Hepatocyte (in vitro differentiated cells): ENCODE measurements around the gene IPO5. TPM values are rescaled to one million over a fixed set of nuclear protein-coding genes. Genes with fewer than 3 reads are reported as not detected.

ENCODE experiments used
- DNase-seq: peaks from one replicate; pipeline ENCODE4 v3.0.0-alpha.2; 2016; ENCODE audit warnings: low spot score
- H2AFZ ChIP-seq: fragments of 200-600 bp; sonication (generic); 2 replicates; pipeline ENCODE4 v1.6.0; 2016; ENCODE audit warnings: antibody characterized with exemption, mild to moderate bottlenecking
- H3K27ac ChIP-seq: fragments of 200-600 bp; sonication (generic); 2 replicates; pipeline ENCODE4 v1.5.1; 2016; ENCODE audit warnings: mild to moderate bottlenecking
- H3K27me3 ChIP-seq: fragments of 200-600 bp; sonication (generic); 2 replicates; pipeline ENCODE4 v1.6.1; 2016
- H3K36me3 ChIP-seq: fragments of 200-600 bp; sonication (generic); replicated peaks from 2 replicates; pipeline ENCODE4 v1.5.1; 2016; ENCODE audit warnings: low read depth; ENCODE audit not compliant: insufficient read depth
- H3K4me1 ChIP-seq: fragments of 200-600 bp; sonication (generic); 2 replicates; pipeline ENCODE4 v1.5.1; 2016; ENCODE audit warnings: mild to moderate bottlenecking, moderate library complexity; ENCODE audit not compliant: insufficient read depth
- H3K4me2 ChIP-seq: fragments of 200-600 bp; sonication (generic); 2 replicates; pipeline ENCODE4 v1.6.0; 2016
- H3K4me3 ChIP-seq: fragments of 200-600 bp; sonication (generic); 2 replicates; pipeline ENCODE4 v1.5.1; 2016; ENCODE audit warnings: mild to moderate bottlenecking
- H3K79me2 ChIP-seq: fragments of 200-600 bp; sonication (generic); 2 replicates; pipeline ENCODE4 v1.6.0; 2017; ENCODE audit warnings: mild to moderate bottlenecking
- H3K9me2 ChIP-seq: fragments of 200-600 bp; sonication (generic); replicated peaks from 2 replicates; pipeline ENCODE4 v1.6.0; 2017; ENCODE audit warnings: mild to moderate bottlenecking; ENCODE audit not compliant: insufficient read depth
- H3K9me3 ChIP-seq: fragments of 200-600 bp; sonication (generic); 2 replicates; pipeline ENCODE4 v1.5.1; 2016; ENCODE audit warnings: low read depth, mild to moderate bottlenecking
- H4K20me1 ChIP-seq: fragments of 200-600 bp; sonication (generic); 2 replicates; pipeline ENCODE4 v1.6.0; 2016; ENCODE audit warnings: mild to moderate bottlenecking; ENCODE audit not compliant: insufficient read depth, poor library complexity, severe bottlenecking
- CTCF ChIP-seq: fragments of 200-600 bp; sonication (generic); IDR thresholded peaks from 2 replicates; pipeline ENCODE4 v1.5.1; 2016; ENCODE audit warnings: antibody characterized with exemption, mild to moderate bottlenecking; ENCODE audit not compliant: poor library complexity
- EZH2 ChIP-seq: fragments of 200-600 bp; sonication (generic); IDR thresholded peaks from 2 replicates; pipeline ENCODE4 v1.6.1; 2016; ENCODE audit warnings: antibody characterized with exemption, mild to moderate bottlenecking, borderline replicate concordance
- EZH2phosphoT487 ChIP-seq: fragments of 200-600 bp; sonication (generic); IDR thresholded peaks from one replicate; pipeline ENCODE4 v1.6.1; 2018; ENCODE audit warnings: antibody characterized with exemption, mild to moderate bottlenecking, low read depth, moderate library complexity; ENCODE audit not compliant: unreplicated experiment, severe bottlenecking
- WGBS: methylation state at CpG from one replicate; pipeline ENCODE4 v1.1.6; 2016; ENCODE audit warnings: low lambda C conversion rate; ENCODE audit errors: missing lambda C conversion rate; 5-methylcytosine and 5-hydroxymethylcytosine counted together
- polyA plus RNA-seq: library from polyadenylated mRNA; unstranded; fragments of >200 nt; fragmentation: Nextera tagmentation; extraction: Ambion mirVana; gene quantifications from 2 replicates; pipeline ENCODE4 v1.2.1, GENCODE V29; 2016
- total RNA-seq: library from RNA; depleted of rRNA; stranded (reverse); fragments of >200 nt; gene quantifications from 2 replicates; pipeline ENCODE4 v1.2.3, GENCODE V29; 2014

IPO5 gene
- total and polyA plus RNA-seq, 2 experiments from 2014 or later: 34.1 to 104 TPM

GRCh38 chr13:97912139-97912535 lies 41.3 kb upstream of the IPO5 start:
- 66% methylated on average over 6 of the region's 6 CpGs for WGBS
- H3K27ac ChIP-seq: no peak overlapping the region
- H2AFZ ChIP-seq: no peak overlapping the region
- no peak overlapping the region for H3K4me2 ChIP-seq
- H3K79me2 ChIP-seq: no peaks in the 10 kb centered on the region
- TF ChIP-seq CTCF: no peak
- TF ChIP-seq EZH2: no peak
- no peak for TF ChIP-seq EZH2phosphoT487
- peaks cover 3% of the 10 kb centered on the region for H3K27me3 ChIP-seq
- H3K9me2 ChIP-seq: no peaks in the 10 kb centered on the region
- H3K4me3 ChIP-seq: no peak overlapping the region
- H4K20me1 ChIP-seq: no peaks in the 10 kb centered on the region
- DNase-seq: no peak
- H3K4me1 ChIP-seq: no peaks in the 10 kb centered on the region
- no peaks in the 10 kb centered on the region for H3K36me3 ChIP-seq
- no peaks in the 10 kb centered on the region for H3K9me3 ChIP-seq

- Histone ChIP-seq H3K4me2 (no peak overlapping the region), H2AFZ (no peak overlapping the region), H3K9me3 (no peaks in the 10 kb centered on the region), H3K27me3 (no peaks in the 10 kb centered on the region), H3K27ac (no peak overlapping the region), H3K36me3 (no peaks in the 10 kb centered on the region), H3K79me2 (no peaks in the 10 kb centered on the region), H4K20me1 (no peaks in the 10 kb centered on the region), H3K4me1 (no peaks in the 10 kb centered on the region), H3K4me3 (no peak overlapping the region), H3K9me2 (no peaks in the 10 kb centered on the region)
- 97% methylated on average over 2 of the region's 2 CpGs for WGBS
- DNase-seq: no peak
- TF ChIP-seq CTCF (no peak), EZH2phosphoT487 (no peak), EZH2 (no peak)
These were observed 40.3 kb upstream of the IPO5 start for GRCh38 chr13:97913206-97913605.

- no peak for DNase-seq
- WGBS: 78% methylated on average over 1 of the region's 1 CpG
- Histone ChIP-seq H3K27me3 (no peaks in the 10 kb centered on the region), H3K79me2 (no peaks in the 10 kb centered on the region), H3K36me3 (no peaks in the 10 kb centered on the region), H3K4me1 (no peaks in the 10 kb centered on the region), H2AFZ (no peak overlapping the region), H3K9me2 (no peaks in the 10 kb centered on the region), H3K4me3 (no peak overlapping the region), H3K4me2 (no peak overlapping the region), H4K20me1 (no peaks in the 10 kb centered on the region), H3K27ac (no peak overlapping the region), H3K9me3 (no peaks in the 10 kb centered on the region)
- TF ChIP-seq CTCF: no peak
- no peak for TF ChIP-seq EZH2
- no peak for TF ChIP-seq EZH2phosphoT487
These were observed 38.9 kb upstream of the IPO5 start for GRCh38 chr13:97914540-97914939.
